ENCODE data around the gene CCAR1. TPM values are rescaled to one million over a fixed set of nuclear protein-coding genes. Genes with fewer than 3 reads are reported as not detected.

CCAR1 gene
- total and polyA plus RNA-seq, 2 of the 13 experiments (the other 11 are each of a cell fraction or from before 2014, with no cell fraction given), result 74.5 to 81.6 TPM

- TF ChIP-seq ZNF430 (CRISPR knock-in tag; IDR thresholded peaks at IDR 0.05), result no peak
- no peak for TF ChIP-seq MXD3 (CRISPR knock-in tag; IDR thresholded peaks at IDR 0.05)
- no peak for TF ChIP-seq ZNF768 (CRISPR knock-in tag; IDR thresholded peaks at IDR 0.05)
- TF ChIP-seq TFAP4 (IDR thresholded peaks at IDR 0.05; ENCODE audit: borderline replicate concordance, low read depth), result no peak
- TF ChIP-seq, protein P1, sequence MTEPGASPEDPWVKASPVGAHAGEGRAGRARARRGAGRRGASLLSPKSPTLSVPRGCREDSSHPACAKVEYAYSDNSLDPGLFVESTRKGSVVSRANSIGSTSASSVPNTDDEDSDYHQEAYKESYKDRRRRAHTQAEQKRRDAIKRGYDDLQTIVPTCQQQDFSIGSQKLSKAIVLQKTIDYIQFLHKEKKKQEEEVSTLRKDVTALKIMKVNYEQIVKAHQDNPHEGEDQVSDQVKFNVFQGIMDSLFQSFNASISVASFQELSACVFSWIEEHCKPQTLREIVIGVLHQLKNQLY (CRISPR knock-in tag; IDR thresholded peaks at IDR 0.05), result no peak
- no peak for TF ChIP-seq ZNF124 (CRISPR knock-in tag; IDR thresholded peaks at IDR 0.05)
Observed at GRCh38 chr10:68829521-68829920, 108.5 kb downstream of the CCAR1 start (continued).

DNA sequence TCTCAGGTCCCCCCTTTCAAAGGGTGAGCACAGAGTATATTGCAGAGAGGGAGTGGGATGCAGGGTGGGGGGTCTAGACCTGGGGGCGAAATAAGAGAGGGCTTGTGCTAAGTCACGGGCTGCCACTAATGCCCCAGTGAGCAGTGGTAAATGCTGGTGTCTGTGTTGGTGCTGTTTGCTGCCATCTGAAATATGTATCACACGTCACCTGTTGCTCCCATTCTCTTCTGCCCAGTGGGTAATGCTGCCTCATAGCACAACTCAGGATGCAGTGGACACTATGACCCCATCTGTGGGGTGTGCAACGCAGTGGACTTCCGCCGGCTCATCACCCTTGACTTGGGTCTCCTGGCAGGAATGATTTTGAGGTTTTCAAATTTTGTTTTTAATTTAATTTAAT, 108.9 kb downstream of the CCAR1 start:
- H3K4me1 ChIP-seq (ENCODE audit: insufficient read depth, low read length), result peaks cover 11% of the 10 kb centered on the region; the same call in 1 of the 2 replicates
- ChIA-PET CTCF (ENCODE audit: low intra/inter-chr PET ratio, low total read pairs) (no interaction called here), POLR2A (no interaction called here)
- H2AFZ ChIP-seq (ENCODE audit: low read length), result no peak overlapping the region
- H3K27me3 ChIP-seq (ENCODE audit: control insufficient read depth in 1 of 2, insufficient read depth in 2 of 2, low read length in 2 of 2), result no peaks in the 10 kb centered on the region
- WGBS (ENCODE audit: low lambda C conversion rate), result 97% methylated on average over 6 of the region's 6 CpGs
- no peaks in the 10 kb centered on the region for H3K36me3 ChIP-seq (replicated peaks in 1 of 2; ENCODE audit: control insufficient read depth in 1 of 2, insufficient read depth in 2 of 2, low read length in 2 of 2)
- H3K79me2 ChIP-seq (ENCODE audit: insufficient read depth, low read length), result no peaks in the 10 kb centered on the region
- no peak for DNase-seq (ENCODE audit: low spot score)
- ATAC-seq, result no peak
- intact Hi-C loops (cut with micrococcal nuclease; ENCODE audit: unreplicated experiment) (loop anchor here (5.0 kb wide), 1 partner anchor 47 kb away; no protein-coding TSS in a partner anchor), in situ Hi-C loops (cut with HindIII; ENCODE audit: extremely low pct_ligation_motif_present, low pct_unique_long_range_greater_than_20kb) (no loop called here)
- no peaks in the 10 kb centered on the region for H3K9me3 ChIP-seq (ENCODE audit: low read length)
- no peak overlapping the region for H3K4me2 ChIP-seq (ENCODE audit: low read depth, low read length)
- H4K20me1 ChIP-seq (ENCODE audit: insufficient read depth, low read length), result no peaks in the 10 kb centered on the region
- no peak for FAIRE-seq
- no peak overlapping the region for H3K4me3 ChIP-seq (replicated peaks in 1 of 3; ENCODE audit: insufficient read depth in 1 of 3, low read depth in 2 of 3, low read length in 3 of 3)
- BruUV-seq (replicated peaks), result no TSS peak
- no peak overlapping the region for H3K9ac ChIP-seq (ENCODE audit: insufficient read depth, low read depth, low read length)
- no peak overlapping the region for H3K27ac ChIP-seq (ENCODE audit: extremely low read length, insufficient read depth, low read length)
- TF ChIP-seq NFIC (IDR thresholded peaks at IDR 0.05; ENCODE audit: low read length), result no peak
- TF ChIP-seq ZNF567 (CRISPR knock-in tag; IDR thresholded peaks at IDR 0.05; ENCODE audit: borderline replicate concordance), result no peak
- TF ChIP-seq GABPA (IDR thresholded peaks at IDR 0.05; ENCODE audit: low read depth, low read length), result no peak
- no peak for TF ChIP-seq GABPA (CRISPR knock-in tag; IDR thresholded peaks at IDR 0.05; ENCODE audit: low read depth)
- no peak for TF ChIP-seq ARID2 (CRISPR knock-in tag; IDR thresholded peaks at IDR 0.05; ENCODE audit: borderline replicate concordance)
- no peak for TF ChIP-seq SALL1 (CRISPR knock-in tag; IDR thresholded peaks at IDR 0.05)
- no peak for TF ChIP-seq RBM22 (optimal IDR thresholded peaks at IDR 0.05; ENCODE audit: low read length)
- TF ChIP-seq ZNF460 (CRISPR knock-in tag; IDR thresholded peaks at IDR 0.05; ENCODE audit: borderline replicate concordance), result no peak
- TF ChIP-seq RAD51 (IDR thresholded peaks at IDR 0.05; ENCODE audit: borderline replicate concordance), result no peak
- TF ChIP-seq ZNF749 (CRISPR knock-in tag; IDR thresholded peaks at IDR 0.05; ENCODE audit: borderline replicate concordance), result no peak
- TF ChIP-seq PBX3 (CRISPR knock-in tag; IDR thresholded peaks at IDR 0.05; ENCODE audit: borderline replicate concordance), result no peak
- TF ChIP-seq, protein P2, sequence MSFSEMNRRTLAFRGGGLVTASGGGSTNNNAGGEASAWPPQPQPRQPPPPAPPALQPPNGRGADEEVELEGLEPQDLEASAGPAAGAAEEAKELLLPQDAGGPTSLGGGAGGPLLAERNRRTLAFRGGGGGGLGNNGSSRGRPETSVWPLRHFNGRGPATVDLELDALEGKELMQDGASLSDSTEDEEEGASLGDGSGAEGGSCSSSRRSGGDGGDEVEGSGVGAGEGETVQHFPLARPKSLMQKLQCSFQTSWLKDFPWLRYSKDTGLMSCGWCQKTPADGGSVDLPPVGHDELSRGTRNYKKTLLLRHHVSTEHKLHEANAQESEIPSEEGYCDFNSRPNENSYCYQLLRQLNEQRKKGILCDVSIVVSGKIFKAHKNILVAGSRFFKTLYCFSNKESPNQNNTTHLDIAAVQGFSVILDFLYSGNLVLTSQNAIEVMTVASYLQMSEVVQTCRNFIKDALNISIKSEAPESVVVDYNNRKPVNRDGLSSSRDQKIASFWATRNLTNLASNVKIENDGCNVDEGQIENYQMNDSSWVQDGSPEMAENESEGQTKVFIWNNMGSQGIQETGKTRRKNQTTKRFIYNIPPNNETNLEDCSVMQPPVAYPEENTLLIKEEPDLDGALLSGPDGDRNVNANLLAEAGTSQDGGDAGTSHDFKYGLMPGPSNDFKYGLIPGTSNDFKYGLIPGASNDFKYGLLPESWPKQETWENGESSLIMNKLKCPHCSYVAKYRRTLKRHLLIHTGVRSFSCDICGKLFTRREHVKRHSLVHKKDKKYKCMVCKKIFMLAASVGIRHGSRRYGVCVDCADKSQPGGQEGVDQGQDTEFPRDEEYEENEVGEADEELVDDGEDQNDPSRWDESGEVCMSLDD (CRISPR knock-in tag; IDR thresholded peaks at IDR 0.05; ENCODE audit: borderline replicate concordance), result no peak

All from HepG2 (cell line).